GM12875 (cell line): ENCODE data around the gene MYL7.

Experiments
- H3K4me3 ChIP-seq: one replicate; pipeline ENCODE4 v1.5.1; 2011; ENCODE audit warnings: low read depth, low read length, control low read depth
- TF ChIP-seq, protein P1 (sequence below): IDR thresholded peaks from 2 replicates; pipeline ENCODE4 v1.5.1; 2011; ENCODE audit warnings: low read depth, mild to moderate bottlenecking, control low read depth, inconsistent platforms, low read length, moderate library complexity, borderline replicate concordance; ENCODE audit not compliant: insufficient read depth

MYL7 gene

DNA sequence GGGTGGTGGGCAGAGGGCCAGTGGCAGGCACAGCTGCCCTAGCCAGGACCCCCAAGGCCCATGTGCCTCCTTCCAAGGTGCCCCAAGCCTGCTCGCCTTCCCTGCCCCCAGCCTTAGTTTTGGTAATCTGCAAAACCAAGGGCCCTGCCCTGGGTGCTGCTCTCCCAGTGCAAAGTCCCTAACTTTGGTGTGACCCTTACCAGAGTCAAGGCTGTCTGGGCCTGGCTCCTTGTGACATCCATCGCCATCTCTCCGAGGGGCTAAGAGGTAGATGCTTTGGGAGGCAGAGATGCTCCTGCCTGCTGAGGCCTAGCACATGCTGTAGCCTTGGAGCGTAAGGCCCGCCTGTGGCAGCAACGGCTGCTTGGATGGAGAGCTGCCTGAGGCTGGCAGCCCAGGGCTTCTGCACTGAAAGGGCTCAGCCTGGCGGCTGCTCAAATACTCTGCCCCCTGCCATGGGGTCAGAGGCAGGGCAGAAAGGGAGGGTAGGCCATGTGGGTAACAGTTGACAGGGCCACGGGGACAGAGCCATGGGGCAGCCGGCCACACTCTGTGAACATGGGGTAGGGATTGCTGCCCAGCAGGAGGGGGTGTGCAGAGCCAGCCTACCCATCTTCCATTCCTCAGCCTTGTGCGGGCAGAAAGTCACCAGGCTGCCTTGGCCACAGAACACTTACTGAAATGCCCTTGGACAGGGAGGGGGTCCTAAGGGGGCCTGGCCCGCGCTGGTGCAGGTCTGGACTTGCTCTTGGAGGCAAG is 17.9 kb upstream of the MYL7 start:
- TF ChIP-seq, protein P1, sequence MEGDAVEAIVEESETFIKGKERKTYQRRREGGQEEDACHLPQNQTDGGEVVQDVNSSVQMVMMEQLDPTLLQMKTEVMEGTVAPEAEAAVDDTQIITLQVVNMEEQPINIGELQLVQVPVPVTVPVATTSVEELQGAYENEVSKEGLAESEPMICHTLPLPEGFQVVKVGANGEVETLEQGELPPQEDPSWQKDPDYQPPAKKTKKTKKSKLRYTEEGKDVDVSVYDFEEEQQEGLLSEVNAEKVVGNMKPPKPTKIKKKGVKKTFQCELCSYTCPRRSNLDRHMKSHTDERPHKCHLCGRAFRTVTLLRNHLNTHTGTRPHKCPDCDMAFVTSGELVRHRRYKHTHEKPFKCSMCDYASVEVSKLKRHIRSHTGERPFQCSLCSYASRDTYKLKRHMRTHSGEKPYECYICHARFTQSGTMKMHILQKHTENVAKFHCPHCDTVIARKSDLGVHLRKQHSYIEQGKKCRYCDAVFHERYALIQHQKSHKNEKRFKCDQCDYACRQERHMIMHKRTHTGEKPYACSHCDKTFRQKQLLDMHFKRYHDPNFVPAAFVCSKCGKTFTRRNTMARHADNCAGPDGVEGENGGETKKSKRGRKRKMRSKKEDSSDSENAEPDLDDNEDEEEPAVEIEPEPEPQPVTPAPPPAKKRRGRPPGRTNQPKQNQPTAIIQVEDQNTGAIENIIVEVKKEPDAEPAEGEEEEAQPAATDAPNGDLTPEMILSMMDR = no peak
- no peak overlapping the region for H3K4me3 ChIP-seq

DNA sequence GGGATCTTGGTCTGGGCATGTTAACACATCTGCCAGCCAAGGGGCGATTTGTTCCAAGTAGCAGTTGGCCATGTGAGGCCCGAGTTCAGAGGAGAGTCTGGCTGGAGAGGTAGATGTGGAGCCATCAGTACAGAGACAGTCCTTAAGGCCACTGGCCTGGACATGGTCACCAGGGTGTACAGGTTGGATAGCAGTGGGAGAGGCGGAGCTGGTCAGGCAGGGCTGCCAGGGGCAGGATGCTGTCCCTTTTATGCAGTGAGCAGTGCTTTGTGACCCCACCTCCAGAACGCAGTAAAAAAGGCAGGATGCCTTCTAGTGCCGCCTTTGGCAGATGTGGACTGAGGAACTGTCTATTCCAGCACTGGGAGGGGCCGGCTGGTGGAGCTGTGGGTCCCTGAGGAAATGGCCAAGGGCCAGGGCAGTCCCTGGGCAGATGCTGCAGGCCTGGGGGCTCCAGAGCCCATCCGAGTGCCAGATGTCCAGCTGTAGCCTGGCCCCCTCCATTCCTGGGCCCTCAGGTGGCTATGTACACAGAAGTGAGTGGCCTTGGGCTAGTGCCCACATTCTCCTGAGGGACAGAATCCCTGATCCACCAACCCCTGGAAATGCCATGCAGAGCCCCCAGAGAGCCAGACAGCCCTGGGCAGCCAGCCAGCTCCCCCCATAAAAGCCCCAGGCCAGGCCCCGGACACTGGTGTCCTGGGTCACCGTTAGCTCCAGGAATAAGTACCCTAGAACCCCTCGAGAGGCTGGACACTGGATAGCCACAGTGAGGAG is 17.2 kb upstream of the MYL7 start:
- TF ChIP-seq, protein P1 = no peak
- H3K4me3 ChIP-seq = no peak overlapping the region

DNA sequence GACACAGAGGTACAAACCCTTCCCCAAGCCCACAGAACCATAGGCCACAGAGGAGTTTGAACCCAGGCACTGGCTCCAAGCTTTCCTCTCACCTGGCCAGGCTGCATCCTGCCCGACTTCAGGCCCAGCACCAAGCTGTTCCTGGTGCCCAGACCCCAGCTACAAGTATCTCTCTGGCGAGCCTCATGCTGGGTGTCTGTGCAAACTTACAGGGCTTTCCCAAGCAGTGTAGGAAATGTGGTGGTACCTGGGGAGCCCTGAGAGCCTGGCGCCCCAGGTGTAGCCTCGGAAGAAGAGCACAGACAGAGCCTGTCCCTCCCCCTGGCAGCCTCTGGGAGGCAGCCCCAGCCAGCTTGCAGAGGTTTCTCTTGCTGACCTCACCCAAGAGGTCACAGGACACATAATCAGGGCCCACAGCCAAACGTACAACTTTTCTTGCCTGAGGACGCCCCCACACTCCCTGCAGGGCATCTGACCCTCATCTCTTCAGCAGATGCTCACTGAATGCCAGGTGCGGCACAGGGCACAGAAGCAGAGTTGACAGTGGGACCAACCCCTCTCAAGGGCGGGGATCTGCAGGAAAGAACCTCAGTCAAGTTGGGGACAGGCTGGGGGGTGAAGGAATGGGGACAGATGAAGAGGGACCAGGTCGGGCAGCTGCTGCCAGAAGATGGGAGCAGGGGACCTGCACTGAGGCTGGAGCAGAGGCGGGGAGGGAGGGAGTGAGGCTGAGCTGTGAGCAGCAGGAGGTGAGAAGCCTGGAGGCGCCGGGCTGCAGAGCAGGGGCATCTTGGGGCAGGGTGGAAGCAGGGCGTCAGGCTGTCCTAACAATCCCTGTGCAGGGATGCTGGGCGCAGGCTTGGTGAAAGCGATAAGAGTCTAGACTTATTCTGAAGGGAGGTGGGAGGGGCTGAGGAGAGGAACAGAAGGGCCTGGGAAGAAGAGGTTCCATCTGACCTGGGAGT is 16.3 kb upstream of the MYL7 start:
- no peak overlapping the region for H3K4me3 ChIP-seq
- TF ChIP-seq, protein P1 = no peak

DNA sequence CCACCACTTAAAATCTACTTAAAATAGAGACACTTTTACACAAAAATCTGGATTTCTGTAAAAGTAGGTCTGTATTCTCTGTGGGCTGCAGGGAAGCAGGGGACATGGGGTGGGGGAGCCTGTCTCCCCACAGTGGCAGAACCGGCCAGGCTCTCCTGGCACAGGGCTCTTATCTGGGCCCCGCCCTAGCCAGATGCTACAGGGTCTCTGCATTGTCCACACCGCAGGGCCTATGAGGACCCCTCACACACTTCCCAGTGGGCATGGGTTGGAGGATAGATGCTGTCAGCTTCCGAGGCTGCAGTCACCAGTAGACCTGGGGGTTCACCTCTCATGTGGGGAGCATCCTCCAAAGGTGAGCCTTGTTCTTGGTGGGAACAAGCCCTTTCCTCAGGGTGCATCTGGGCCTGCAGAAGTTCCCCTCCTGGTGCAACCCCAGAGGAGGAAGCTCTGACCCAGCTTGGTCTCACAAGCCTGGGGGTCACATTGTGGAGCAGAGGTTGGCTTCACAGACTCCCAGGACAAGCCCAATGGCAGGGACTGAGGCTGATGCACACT is 15.4 kb upstream of the MYL7 start:
- no peak overlapping the region for H3K4me3 ChIP-seq
- TF ChIP-seq, protein P1 = no peak

DNA sequence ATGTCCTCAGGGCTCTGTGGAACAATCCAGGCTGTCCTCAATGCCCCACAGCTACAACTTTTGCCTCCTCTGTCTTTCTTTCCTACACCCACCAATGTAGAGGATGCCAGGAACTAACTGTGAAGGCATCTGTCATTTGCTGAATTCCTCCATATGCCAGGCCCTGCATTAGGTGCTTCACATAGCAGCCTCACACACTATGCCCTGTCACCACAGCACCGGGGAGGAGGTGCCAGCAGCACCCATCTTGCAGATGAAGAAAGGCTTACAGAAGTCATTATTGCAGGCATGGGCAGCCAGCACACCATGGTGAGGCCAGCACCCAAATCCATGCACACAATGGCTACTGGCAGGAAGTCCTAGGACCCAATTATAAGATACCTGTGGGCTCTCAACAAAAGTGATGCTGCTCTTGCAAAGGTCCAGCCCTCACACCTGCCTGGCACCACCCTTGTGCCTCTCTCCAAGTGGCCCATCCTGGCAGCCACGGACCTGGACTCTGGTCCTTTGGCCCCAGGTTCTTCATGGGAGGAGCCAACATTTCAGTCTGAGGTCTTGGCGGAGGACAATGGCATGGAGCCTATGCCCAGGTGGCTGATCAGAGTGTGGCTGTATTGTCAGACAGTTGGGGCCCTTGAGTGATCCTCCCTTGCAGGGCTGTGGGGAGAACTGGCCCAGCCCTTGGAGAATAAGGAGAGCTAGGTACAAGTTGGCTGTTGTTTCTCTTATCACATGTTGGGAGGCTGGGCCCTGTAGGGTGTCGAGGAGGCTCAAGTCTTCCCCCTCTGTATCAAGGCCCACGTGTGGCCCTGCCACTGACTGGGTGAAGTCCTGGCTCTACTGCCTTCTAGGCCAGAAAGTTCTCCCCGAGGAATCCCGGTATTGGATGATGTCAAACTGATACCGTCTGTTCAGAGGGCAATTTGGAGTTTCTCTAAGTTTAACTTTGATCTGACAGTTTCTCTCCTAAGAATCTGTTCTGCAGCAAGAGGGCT is 14.4 kb upstream of the MYL7 start:
- H3K4me3 ChIP-seq = no peak overlapping the region

More for the DNA sequence above, 14.4 kb upstream of the MYL7 start:
- TF ChIP-seq, protein P1 = no peak
